C4-2B (cell line): Measurements from ENCODE around the gene CYSRT1.
"Not testable (repeated sequence)": the region's sequence is repeated elsewhere in the genome, so short reads cannot be mapped to it uniquely, and the experiment has no call there.

Experiments used
- H3K27ac ChIP-seq: fragments of 450-650 bp; 2 replicates; pipeline ENCODE4 v1.5.1; 2017
- ZFX ChIP-seq: fragments of 450-650 bp; IDR thresholded peaks from 2 replicates; pipeline ENCODE4 v1.6.1; 2017
- TF ChIP-seq, protein P1 (sequence below): fragments of 450-650 bp; conservative IDR thresholded peaks from 2 replicates; pipeline ENCODE4 v1.5.1; 2017; ENCODE audit warnings: mild to moderate bottlenecking

CYSRT1 gene

GRCh38 chr9:137262173-137262908 lies 37.4 kb downstream of the CYSRT1 start:
- TF ChIP-seq, protein P1, sequence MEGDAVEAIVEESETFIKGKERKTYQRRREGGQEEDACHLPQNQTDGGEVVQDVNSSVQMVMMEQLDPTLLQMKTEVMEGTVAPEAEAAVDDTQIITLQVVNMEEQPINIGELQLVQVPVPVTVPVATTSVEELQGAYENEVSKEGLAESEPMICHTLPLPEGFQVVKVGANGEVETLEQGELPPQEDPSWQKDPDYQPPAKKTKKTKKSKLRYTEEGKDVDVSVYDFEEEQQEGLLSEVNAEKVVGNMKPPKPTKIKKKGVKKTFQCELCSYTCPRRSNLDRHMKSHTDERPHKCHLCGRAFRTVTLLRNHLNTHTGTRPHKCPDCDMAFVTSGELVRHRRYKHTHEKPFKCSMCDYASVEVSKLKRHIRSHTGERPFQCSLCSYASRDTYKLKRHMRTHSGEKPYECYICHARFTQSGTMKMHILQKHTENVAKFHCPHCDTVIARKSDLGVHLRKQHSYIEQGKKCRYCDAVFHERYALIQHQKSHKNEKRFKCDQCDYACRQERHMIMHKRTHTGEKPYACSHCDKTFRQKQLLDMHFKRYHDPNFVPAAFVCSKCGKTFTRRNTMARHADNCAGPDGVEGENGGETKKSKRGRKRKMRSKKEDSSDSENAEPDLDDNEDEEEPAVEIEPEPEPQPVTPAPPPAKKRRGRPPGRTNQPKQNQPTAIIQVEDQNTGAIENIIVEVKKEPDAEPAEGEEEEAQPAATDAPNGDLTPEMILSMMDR = peak; percentile 83
- not testable (repeated sequence) for H3K27ac ChIP-seq

DNA sequence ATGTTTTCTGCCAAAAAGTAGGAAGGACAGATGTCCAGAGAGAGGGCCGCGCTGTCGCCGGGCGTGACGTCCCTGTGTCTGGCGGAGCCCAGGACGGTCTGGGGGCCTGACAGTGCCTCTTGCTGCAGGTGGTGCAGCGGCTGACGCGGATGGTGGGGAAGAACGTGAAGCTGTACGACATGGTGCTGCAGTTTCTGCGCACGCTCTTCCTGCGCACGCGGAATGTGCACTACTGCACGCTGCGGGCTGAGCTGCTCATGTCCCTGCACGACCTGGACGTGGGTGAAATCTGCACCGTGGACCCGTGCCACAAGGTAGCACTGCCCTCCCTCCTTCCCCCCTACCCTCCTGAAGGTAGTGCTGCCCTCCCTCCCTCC lies 37.9 kb downstream of the CYSRT1 start:
- H3K27ac ChIP-seq = no peak overlapping the region; the same call in 1 of the 2 replicates
- TF ChIP-seq ZFX = no peak
- TF ChIP-seq, protein P1 = no peak

DNA sequence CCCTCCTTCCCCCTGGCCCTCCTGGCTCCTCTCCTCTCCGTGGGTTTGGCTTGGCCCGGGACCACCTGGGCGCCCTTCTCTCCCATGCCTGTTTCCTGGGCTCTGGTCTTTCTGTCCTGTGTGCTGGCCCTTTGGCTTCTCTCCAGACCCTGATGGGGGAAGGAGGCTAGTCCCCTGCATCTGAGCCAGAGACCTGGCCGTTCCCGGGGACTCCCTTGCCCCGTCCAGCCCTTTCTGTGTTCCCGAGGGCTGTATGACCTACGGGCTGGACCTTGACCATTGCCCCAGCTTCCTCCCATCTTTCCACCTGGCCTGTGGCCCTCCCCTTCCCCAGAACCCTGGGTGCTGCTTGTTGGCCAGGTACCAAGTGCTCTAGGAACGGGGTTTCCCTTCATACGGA lies 38.5 kb downstream of the CYSRT1 start:
- H3K27ac ChIP-seq = no peak overlapping the region; the same call in 1 of the 2 replicates
- TF ChIP-seq, protein P1 = no peak
- no peak for TF ChIP-seq ZFX

GRCh38 chr9:137264067-137264466 lies 39.1 kb downstream of the CYSRT1 start:
- H3K27ac ChIP-seq = no peak overlapping the region
- no peak for TF ChIP-seq ZFX
- TF ChIP-seq, protein P1 = no peak

DNA sequence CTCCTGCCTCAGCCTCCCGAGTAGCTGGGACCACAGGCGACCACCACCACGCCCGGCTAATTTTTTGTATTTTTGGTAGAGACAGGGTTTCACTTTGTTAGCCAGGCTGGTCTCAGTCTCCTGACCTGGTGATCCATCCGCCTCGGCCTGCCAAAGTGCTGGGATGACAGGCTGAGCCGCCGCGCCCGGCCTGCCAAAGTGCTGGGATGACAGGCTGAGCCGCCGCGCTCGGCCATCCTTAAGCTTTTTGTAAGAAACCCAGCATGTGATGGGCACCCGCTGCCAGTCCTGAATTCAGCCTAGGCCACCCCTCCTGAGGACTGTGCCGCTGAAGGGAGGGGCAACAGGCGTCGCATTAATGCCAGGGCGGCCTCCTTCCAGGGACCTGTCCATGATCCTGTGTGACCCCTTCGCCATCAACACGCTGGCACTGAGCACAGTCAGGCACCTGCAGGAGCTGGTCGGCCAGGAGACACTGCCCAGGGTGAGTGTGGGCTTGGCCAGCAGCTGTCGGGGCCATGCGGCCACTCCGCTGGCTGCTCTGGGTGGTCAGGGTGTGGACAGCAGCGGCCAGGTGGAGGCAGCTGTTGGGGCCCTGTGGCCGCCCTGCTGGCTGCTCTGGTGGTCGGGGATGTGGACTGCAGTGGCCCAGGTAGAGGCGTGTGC lies 40.7 kb downstream of the CYSRT1 start:
- TF ChIP-seq, protein P1 = no peak
- no peak for TF ChIP-seq ZFX
- H3K27ac ChIP-seq = peak overlapping the region; percentile 9

DNA sequence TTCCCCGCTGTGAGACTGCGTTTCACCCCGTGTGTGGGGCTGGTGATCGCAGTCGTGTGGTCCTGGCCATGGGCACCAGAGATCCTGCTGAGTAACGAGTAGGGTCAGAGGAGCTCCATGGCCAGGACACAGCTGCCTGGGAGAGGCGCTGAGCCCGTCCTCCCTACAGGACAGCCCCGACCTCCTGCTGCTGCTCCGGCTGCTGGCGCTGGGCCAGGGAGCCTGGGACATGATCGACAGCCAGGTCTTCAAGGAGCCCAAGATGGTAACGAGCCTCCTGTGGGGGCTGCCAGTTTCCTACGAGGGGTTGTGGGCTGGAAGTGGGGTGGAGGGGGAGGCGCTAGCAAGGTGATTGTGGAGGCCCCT lies 41.2 kb downstream of the CYSRT1 start:
- peak overlapping the region; percentile 9 for H3K27ac ChIP-seq
- no peak for TF ChIP-seq ZFX
- TF ChIP-seq, protein P1 = no peak
